Activated CD4-positive, alpha-beta T cell treated with anti-CD3 and anti-CD28 coated beads, Interleukin-2, amount 10 ng/mL, durations not matched to agents 7 days and 5 days (primary cell): Measurements from ENCODE around the gene TTK. TPM values are rescaled to one million over a fixed set of nuclear protein-coding genes. Genes with fewer than 3 reads are reported as not detected.

Source experiments
- CTCF ChIA-PET: fragments of 350-600 bp; sonication (Branson Sonifier 250); formaldehyde crosslinking; loops from one replicate; lab custom pipeline; 2021; ENCODE audit warnings: antibody characterized with exemption; lab: Charles Lee
- POLR2A ChIA-PET: fragments of 350-600 bp; sonication (Branson Sonifier 250); formaldehyde crosslinking; loops from one replicate; lab custom pipeline; 2021; ENCODE audit warnings: antibody characterized with exemption; lab: Charles Lee
- DNase-seq: peaks from one replicate; pipeline ENCODE4 v3.0.0-alpha.2; 2020
- H3K27ac Mint-ChIP-seq: one replicate; pipeline ENCODE4 v1.8.0; 2021; ENCODE audit warnings: mild to moderate bottlenecking, moderate library complexity, mixed read lengths
- H3K27me3 Mint-ChIP-seq: one replicate; pipeline ENCODE4 v1.8.0; 2021; ENCODE audit warnings: mixed read lengths
- H3K36me3 Mint-ChIP-seq: one replicate; pipeline ENCODE4 v1.8.0; 2021; ENCODE audit warnings: low read depth, mixed read lengths
- H3K4me1 Mint-ChIP-seq: one replicate; pipeline ENCODE4 v1.8.0; 2021; ENCODE audit warnings: mixed read lengths
- H3K4me3 Mint-ChIP-seq: one replicate; pipeline ENCODE4 v1.8.0; 2021; ENCODE audit warnings: mild to moderate bottlenecking, moderate library complexity, mixed read lengths
- H3K9me3 Mint-ChIP-seq: one replicate; pipeline ENCODE4 v1.8.0; 2021; ENCODE audit warnings: mixed read lengths
- total RNA-seq, 2 experiments: library from RNA; stranded (reverse); gene quantifications; one replicate each; pipeline ENCODE4 v1.2.3, GENCODE V29; 2021

The TTK gene
- 10 to 100 TPM; 40.7 to 52.5 TPM for total RNA-seq

- no peaks in the 10 kb centered on the region for H3K27me3 Mint-ChIP-seq
- ChIA-PET CTCF (interaction anchor here (0.9 to 1.4 kb wide), 5 partner anchors 10 to 28 kb away, joined by 3 to 4 read pairs (median 3); no protein-coding TSS in a partner anchor), POLR2A (interaction anchor here (0.6 to 1.0 kb wide), 2 partner anchors 14 to 161 kb away, joined by 3 to 6 read pairs; no protein-coding TSS in a partner anchor)
- H3K36me3 Mint-ChIP-seq, result peaks cover 33% of the 10 kb centered on the region
- H3K4me3 Mint-ChIP-seq, result peak within 1 kb of the TSS; percentile 94
- peak; percentile 93 for DNase-seq
- peaks cover 44% of the 10 kb centered on the region for H3K4me1 Mint-ChIP-seq
- H3K27ac Mint-ChIP-seq, result peak within 1 kb of the TSS; percentile 96
- no peaks in the 10 kb centered on the region for H3K9me3 Mint-ChIP-seq
These were observed at the start of gene TTK for GRCh38 chr6:80004173-80005072. Gene TTK, plus strand, starts transcription at chr6:80004649. Its CDS starts 1,195 bp downstream, at chr6:80005844.

- peaks cover 4% of the 10 kb centered on the region for H3K27me3 Mint-ChIP-seq
- H3K4me1 Mint-ChIP-seq, result no peaks in the 10 kb centered on the region
- no peak for DNase-seq
- no peak overlapping the region for H3K4me3 Mint-ChIP-seq
- no peaks in the 10 kb centered on the region for H3K9me3 Mint-ChIP-seq
- CTCF ChIA-PET, result no interaction called here
- H3K36me3 Mint-ChIP-seq, result no peaks in the 10 kb centered on the region
- no peak overlapping the region for H3K27ac Mint-ChIP-seq
- POLR2A ChIA-PET, result no interaction called here
These were observed 49.6 kb upstream of the TTK start for GRCh38 chr6:79954849-79955248.

GRCh38 chr6:79964607-79965081 lies 39.8 kb upstream of the TTK start:
- Mint-ChIP-seq H3K36me3 (no peaks in the 10 kb centered on the region), H3K9me3 (peaks cover 15% of the 10 kb centered on the region), H3K4me3 (no peak overlapping the region), H3K27ac (peak overlapping the region; percentile 68), H3K4me1 (peaks cover 7% of the 10 kb centered on the region), H3K27me3 (peaks cover 19% of the 10 kb centered on the region)
- CTCF ChIA-PET, result interaction anchor here (0.9 to 1.0 kb wide), 2 partner anchors 11 to 21 kb away, joined by 3 to 4 read pairs; no protein-coding TSS in a partner anchor
- POLR2A ChIA-PET, result no interaction called here
- DNase-seq, result no peak

- CTCF ChIA-PET, result interaction anchor here (0.8 to 1.0 kb wide), 2 partner anchors 14 to 56 kb away, joined by 3 read pairs; no protein-coding TSS in a partner anchor
- peaks cover 7% of the 10 kb centered on the region for H3K4me1 Mint-ChIP-seq
These were observed 37.3 kb upstream of the TTK start for GRCh38 chr6:79967178-79967577.

GRCh38 chr6:79969784-79970183 lies 34.7 kb upstream of the TTK start:
- H3K4me3 Mint-ChIP-seq, result no peak overlapping the region
- H3K36me3 Mint-ChIP-seq, result no peaks in the 10 kb centered on the region
- H3K9me3 Mint-ChIP-seq, result peaks cover 16% of the 10 kb centered on the region
- H3K4me1 Mint-ChIP-seq, result peaks cover 1% of the 10 kb centered on the region
- ChIA-PET POLR2A (no interaction called here), CTCF (no interaction called here)
- H3K27ac Mint-ChIP-seq, result no peak overlapping the region
- DNase-seq, result no peak
- H3K27me3 Mint-ChIP-seq, result peaks cover 14% of the 10 kb centered on the region

More at GRCh38 chr6:79967178-79967577, 37.3 kb upstream of the TTK start:
- Mint-ChIP-seq H3K27ac (no peak overlapping the region), H3K4me3 (no peak overlapping the region), H3K9me3 (peaks cover 16% of the 10 kb centered on the region), H3K36me3 (no peaks in the 10 kb centered on the region), H3K27me3 (peaks cover 15% of the 10 kb centered on the region)
- DNase-seq, result no peak
- POLR2A ChIA-PET, result no interaction called here

- no peaks in the 10 kb centered on the region for H3K36me3 Mint-ChIP-seq
- no peak overlapping the region for H3K27ac Mint-ChIP-seq
- no peaks in the 10 kb centered on the region for H3K4me1 Mint-ChIP-seq
- H3K9me3 Mint-ChIP-seq, result peaks cover 13% of the 10 kb centered on the region
- POLR2A ChIA-PET, result no interaction called here
- H3K27me3 Mint-ChIP-seq, result peaks cover 15% of the 10 kb centered on the region
- DNase-seq, result no peak
- no peak overlapping the region for H3K4me3 Mint-ChIP-seq
- CTCF ChIA-PET, result no interaction called here
These were observed 33.3 kb upstream of the TTK start for GRCh38 chr6:79971193-79971592.

GRCh38 chr6:79981652-79982051 lies 22.8 kb upstream of the TTK start:
- Mint-ChIP-seq H3K4me1 (no peaks in the 10 kb centered on the region), H3K27me3 (peaks cover 3% of the 10 kb centered on the region), H3K9me3 (no peaks in the 10 kb centered on the region), H3K27ac (no peak overlapping the region), H3K4me3 (no peak overlapping the region), H3K36me3 (no peaks in the 10 kb centered on the region)
- POLR2A ChIA-PET, result no interaction called here
- CTCF ChIA-PET, result interaction anchor here (0.6 to 1.1 kb wide), 2 partner anchors 15 to 35 kb away, joined by 3 to 6 read pairs; no protein-coding TSS in a partner anchor
- DNase-seq, result no peak

GRCh38 chr6:79984261-79984660 lies 20.2 kb upstream of the TTK start:
- no peak for DNase-seq
- CTCF ChIA-PET, result interaction anchor here (1.0 to 1.7 kb wide), 3 partner anchors 9 to 39 kb away, joined by 3 read pairs; no protein-coding TSS in a partner anchor
- no peaks in the 10 kb centered on the region for H3K9me3 Mint-ChIP-seq

GRCh38 chr6:79985128-79985527 lies 19.3 kb upstream of the TTK start:
- Mint-ChIP-seq H3K9me3 (no peaks in the 10 kb centered on the region), H3K4me1 (no peaks in the 10 kb centered on the region), H3K27me3 (peaks cover 3% of the 10 kb centered on the region), H3K36me3 (no peaks in the 10 kb centered on the region), H3K4me3 (no peak overlapping the region), H3K27ac (no peak overlapping the region)
- CTCF ChIA-PET, result interaction anchor here (1.2 to 1.7 kb wide), 3 partner anchors 10 to 36 kb away, joined by 3 read pairs; no protein-coding TSS in a partner anchor
- POLR2A ChIA-PET, result no interaction called here
- no peak for DNase-seq

More at GRCh38 chr6:79984261-79984660, 20.2 kb upstream of the TTK start:
- no peaks in the 10 kb centered on the region for H3K4me1 Mint-ChIP-seq
- POLR2A ChIA-PET, result no interaction called here
- H3K27me3 Mint-ChIP-seq, result peaks cover 3% of the 10 kb centered on the region
- H3K36me3 Mint-ChIP-seq, result no peaks in the 10 kb centered on the region
- H3K4me3 Mint-ChIP-seq, result no peak overlapping the region
- no peak overlapping the region for H3K27ac Mint-ChIP-seq

GRCh38 chr6:79989641-79990040 lies 14.8 kb upstream of the TTK start:
- Mint-ChIP-seq H3K9me3 (no peaks in the 10 kb centered on the region), H3K27ac (no peak overlapping the region), H3K36me3 (no peaks in the 10 kb centered on the region), H3K4me1 (no peaks in the 10 kb centered on the region), H3K27me3 (no peaks in the 10 kb centered on the region), H3K4me3 (no peak overlapping the region)
- ChIA-PET POLR2A (no interaction called here), CTCF (interaction anchor here (1.2 kb wide), 1 partner anchor 28 kb away, joined by 5 read pairs; no protein-coding TSS in a partner anchor)
- DNase-seq, result no peak

GRCh38 chr6:79993012-79993910 lies 11.2 kb upstream of the TTK start:
- H3K36me3 Mint-ChIP-seq, result no peaks in the 10 kb centered on the region
- DNase-seq, result no peak
- CTCF ChIA-PET, result interaction anchor here (1.1 kb wide), 1 partner anchor 11 kb away, joined by 4 read pairs; the partner anchor contains the start of gene TTK
- H3K9me3 Mint-ChIP-seq, result peaks cover 2% of the 10 kb centered on the region
- no peak overlapping the region for H3K27ac Mint-ChIP-seq
- peaks cover 10% of the 10 kb centered on the region for H3K27me3 Mint-ChIP-seq
- no peak overlapping the region for H3K4me3 Mint-ChIP-seq
- H3K4me1 Mint-ChIP-seq, result no peaks in the 10 kb centered on the region
- POLR2A ChIA-PET, result no interaction called here

GRCh38 chr6:79993911-79994309 lies 10.5 kb upstream of the TTK start:
- Mint-ChIP-seq H3K4me3 (no peak overlapping the region), H3K4me1 (no peaks in the 10 kb centered on the region), H3K9me3 (peaks cover 2% of the 10 kb centered on the region), H3K27ac (no peak overlapping the region), H3K27me3 (peaks cover 16% of the 10 kb centered on the region), H3K36me3 (no peaks in the 10 kb centered on the region)
- POLR2A ChIA-PET, result no interaction called here
- DNase-seq, result no peak
- CTCF ChIA-PET, result interaction anchor here (0.7 to 1.1 kb wide), 2 partner anchors 10 to 101 kb away, joined by 3 to 4 read pairs; partner anchors contain the start of gene TTK
